Neuronal stem cell (in vitro differentiated cells): Measurements from ENCODE around the gene SMIM11.

Experiments used
- DNase-seq: peaks from one replicate; pipeline ENCODE4 v3.0.0-alpha.2; 2013; ENCODE audit warnings: low spot score
- H2AFZ ChIP-seq: one replicate; pipeline ENCODE4 v1.6.1; 2013; ENCODE audit warnings: mild to moderate bottlenecking, low read length, inconsistent platforms
- H2AK5ac ChIP-seq: 2 replicates; pipeline ENCODE4 v1.6.1; 2013; ENCODE audit warnings: low read depth, mild to moderate bottlenecking, inconsistent platforms, low read length, moderate library complexity, mixed read lengths
- H2BK120ac ChIP-seq: 2 replicates; pipeline ENCODE4 v1.6.1; 2013; ENCODE audit warnings: low read depth, mild to moderate bottlenecking, inconsistent platforms, low read length, moderate library complexity, mixed read lengths
- H2BK12ac ChIP-seq: one replicate; pipeline ENCODE4 v1.6.1; 2013; ENCODE audit warnings: low read length, inconsistent platforms
- H2BK15ac ChIP-seq: 2 replicates; pipeline ENCODE4 v1.6.1; 2013; ENCODE audit warnings: mild to moderate bottlenecking, low read length, inconsistent platforms, mixed read lengths
- H2BK5ac ChIP-seq: one replicate; pipeline ENCODE4 v1.6.1; 2013; ENCODE audit warnings: inconsistent platforms, mild to moderate bottlenecking, low read length, moderate library complexity
- H3K14ac ChIP-seq: one replicate; pipeline ENCODE4 v1.6.1; 2013; ENCODE audit warnings: low read length, inconsistent platforms
- H3K18ac ChIP-seq: 2 replicates; pipeline ENCODE4 v1.6.1; 2013; ENCODE audit warnings: low read length, inconsistent platforms
- H3K23ac ChIP-seq: 2 replicates; pipeline ENCODE4 v1.6.1; 2013; ENCODE audit warnings: low read depth, mild to moderate bottlenecking, mixed read lengths, low read length, inconsistent platforms; ENCODE audit not compliant: poor library complexity
- H3K27ac ChIP-seq: replicated peaks from 3 replicates; pipeline ENCODE4 v1.5.1; 2013; ENCODE audit warnings: low read length, inconsistent platforms
- H3K27me3 ChIP-seq, 3 experiments: 2 replicates each; pipeline ENCODE4 v1.6.1; 2013; ENCODE audit warnings: low read length in 3 of 3, mild to moderate bottlenecking in 2 of 3, inconsistent platforms in 1 of 3, low read depth in 1 of 3, mixed read lengths in 1 of 3, moderate library complexity in 1 of 3; ENCODE audit not compliant: control insufficient read depth in 3 of 3, insufficient read depth in 3 of 3
- H3K36me3 ChIP-seq, 2 donors: replicated peaks in 1 of 2; 2 replicates each; pipeline ENCODE4 v1.6.1; 2013; ENCODE audit warnings: low read length in 2 of 2; ENCODE audit not compliant: control insufficient read depth in 2 of 2, insufficient read depth in 2 of 2
- H3K4ac ChIP-seq: 2 replicates; pipeline ENCODE4 v1.6.1; 2013; ENCODE audit warnings: inconsistent platforms, mild to moderate bottlenecking, low read length, moderate library complexity
- H3K4me1 ChIP-seq, 2 donors: 1 replicate in 1 of 2; 2 replicates in 1 of 2; pipeline ENCODE4 v1.6.1; 2013; ENCODE audit warnings: low read length in 2 of 2, low read depth in 1 of 2; ENCODE audit not compliant: control insufficient read depth in 2 of 2, insufficient read depth in 1 of 2
- H3K4me2 ChIP-seq: one replicate; pipeline ENCODE4 v1.6.1; 2013; ENCODE audit warnings: mild to moderate bottlenecking, low read length, inconsistent platforms; ENCODE audit not compliant: insufficient read depth, poor library complexity, severe bottlenecking
- H3K4me3 ChIP-seq, 2 donors: 2 replicates each; pipeline ENCODE4 v1.5.1; 2013; ENCODE audit warnings: low read length in 2 of 2, mild to moderate bottlenecking in 2 of 2, inconsistent platforms in 1 of 2, moderate library complexity in 1 of 2
- H3K79me1 ChIP-seq: one replicate; pipeline ENCODE4 v1.6.1; 2013; ENCODE audit warnings: low read depth, mild to moderate bottlenecking, inconsistent platforms, low read length, moderate library complexity
- H3K9ac ChIP-seq: one replicate; pipeline ENCODE4 v1.6.1; 2013; ENCODE audit warnings: mild to moderate bottlenecking, low read depth, low read length, inconsistent platforms; ENCODE audit not compliant: poor library complexity
- H3K9me3 ChIP-seq, 2 donors: replicated peaks in 1 of 2; 2 replicates each; pipeline versions ENCODE3 to v1.6.1; 2013; ENCODE audit warnings: low read length in 2 of 2, mild to moderate bottlenecking in 2 of 2, inconsistent platforms in 1 of 2, low read depth in 1 of 2, mixed read lengths in 1 of 2, moderate library complexity in 1 of 2; ENCODE audit not compliant: control insufficient read depth in 2 of 2, insufficient read depth in 1 of 2
- H4K8ac ChIP-seq: one replicate; pipeline ENCODE4 v1.6.1; 2013; ENCODE audit warnings: low read depth, mild to moderate bottlenecking, inconsistent platforms, low read length, moderate library complexity
- H4K91ac ChIP-seq: one replicate; pipeline ENCODE4 v1.6.1; 2013; ENCODE audit warnings: low read length, low read depth, mild to moderate bottlenecking, inconsistent platforms; ENCODE audit not compliant: poor library complexity
- WGBS, 2 donors: extraction: QIAGEN DNeasy Blood & Tissue Kit; methylation state at CpG; one replicate each; pipeline ENCODE4 v1.1.7; 2013; ENCODE audit warnings: missing lambda C conversion rate in 2 of 2, mixed read lengths in 1 of 2; ENCODE audit not compliant: insufficient read length in 2 of 2, insufficient replicate concordance in 1 of 2; ENCODE audit errors: extremely low coverage in 2 of 2; 5-methylcytosine and 5-hydroxymethylcytosine counted together

Gene SMIM11

DNA sequence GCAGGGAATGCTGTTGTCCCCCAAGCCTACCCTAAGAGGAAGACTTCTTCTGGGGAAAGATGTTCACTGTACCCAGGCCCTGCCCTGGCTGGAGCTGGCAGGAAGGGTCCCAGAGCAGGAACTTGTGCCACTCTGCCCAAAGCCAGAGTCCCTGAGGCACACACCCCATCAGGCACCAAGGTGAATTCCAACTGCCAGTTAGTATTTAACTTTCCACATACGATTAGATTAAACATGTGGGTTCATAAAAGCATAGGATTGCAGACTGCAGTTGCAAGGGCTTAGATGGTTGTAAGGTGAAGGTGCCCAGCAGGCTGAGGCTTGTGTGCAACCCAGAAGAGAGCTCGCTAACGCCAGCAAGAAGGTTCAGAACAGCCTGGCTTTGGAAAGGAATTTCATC lies 11.6 kb upstream of the SMIM11 start, which contains the start of gene KCNE2:
KCNE2 (plus strand) TSS at position 274 of the 400 bp plus-strand sequence. CDS start 6,473 bp downstream, outside the sequence.
- no peak within 1 kb of the TSS for H2AFZ ChIP-seq
- no peak within 1 kb of the TSS for H2BK12ac ChIP-seq
- H3K23ac ChIP-seq, result no peak within 1 kb of the TSS
- no peak within 1 kb of the TSS for H2BK5ac ChIP-seq
- H3K4me3 ChIP-seq, result no peak within 1 kb of the TSS
- WGBS, 2 donors, result no CpG with 5 or more reads among the region's 3 CpGs
- no peak within 1 kb of the TSS for H2BK120ac ChIP-seq
- no peak for DNase-seq
- no peak within 1 kb of the TSS for H3K27ac ChIP-seq
- H3K4ac ChIP-seq, result no peak within 1 kb of the TSS
- no peak within 1 kb of the TSS for H4K8ac ChIP-seq
- no peak within 1 kb of the TSS for H3K9ac ChIP-seq
- peaks cover 2 to 7% of the 10 kb centered on the region in 2 donors for H3K4me1 ChIP-seq
- no peak within 1 kb of the TSS for H3K14ac ChIP-seq
- peak within 1 kb of the TSS; percentile 76 for H4K91ac ChIP-seq
- no peaks in the 10 kb centered on the region for H3K36me3 ChIP-seq
- no peak within 1 kb of the TSS for H2AK5ac ChIP-seq
- H3K18ac ChIP-seq, result no peak within 1 kb of the TSS
- H2BK15ac ChIP-seq, result no peak within 1 kb of the TSS
- no peaks in the 10 kb centered on the region for H3K79me1 ChIP-seq
- H3K27me3 ChIP-seq, result no peaks in the 10 kb centered on the region
- no peak within 1 kb of the TSS for H3K4me2 ChIP-seq
- H3K9me3 ChIP-seq, result no peaks in the 10 kb centered on the region

DNA sequence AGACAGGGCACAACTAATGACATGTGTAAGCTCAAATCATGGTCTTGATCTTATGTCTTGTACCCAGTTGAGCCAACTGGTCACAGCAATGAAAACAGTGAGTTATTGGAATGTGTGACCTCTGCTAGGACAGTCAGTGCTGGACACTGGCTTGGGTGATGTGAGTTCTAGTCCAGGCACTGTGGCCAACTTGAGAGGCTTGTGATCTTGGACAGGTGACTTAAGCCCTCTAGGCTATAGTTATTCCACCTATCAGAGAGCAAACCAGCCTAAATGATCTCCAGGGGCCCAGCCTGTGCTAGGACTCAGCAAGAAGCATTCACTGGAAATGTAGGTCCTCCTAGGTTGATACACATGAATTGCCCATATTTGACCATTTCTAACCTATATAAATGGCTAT lies 10.4 kb upstream of the SMIM11 start:
- no peaks in the 10 kb centered on the region for H3K36me3 ChIP-seq
- H4K91ac ChIP-seq, result peak overlapping the region; percentile 76
- no peak overlapping the region for H3K4me2 ChIP-seq
- no peaks in the 10 kb centered on the region for H3K79me1 ChIP-seq
- H3K9ac ChIP-seq, result no peak overlapping the region
- H3K14ac ChIP-seq, result no peak overlapping the region
- H2AFZ ChIP-seq, result no peak overlapping the region
- H3K27ac ChIP-seq, result no peak overlapping the region
- H3K9me3 ChIP-seq, result no peaks in the 10 kb centered on the region
- H2BK12ac ChIP-seq, result no peak overlapping the region
- no peak overlapping the region for H3K18ac ChIP-seq
- H2BK15ac ChIP-seq, result no peak overlapping the region
- no peak overlapping the region for H3K4me3 ChIP-seq
- H4K8ac ChIP-seq, result no peak overlapping the region
- H2BK120ac ChIP-seq, result no peak overlapping the region
- H3K23ac ChIP-seq, result no peak overlapping the region
- no peaks in the 10 kb centered on the region for H3K27me3 ChIP-seq
- H3K4me1 ChIP-seq, result peaks cover 2 to 7% of the 10 kb centered on the region in 2 donors
- H2AK5ac ChIP-seq, result no peak overlapping the region
- H3K4ac ChIP-seq, result no peak overlapping the region
- no peak overlapping the region for H2BK5ac ChIP-seq
- no peak for DNase-seq

GRCh38 chr21:34365809-34366208 lies 9.5 kb upstream of the SMIM11 start:
- no peak overlapping the region for H2BK12ac ChIP-seq
- no peak overlapping the region for H4K8ac ChIP-seq
- no peaks in the 10 kb centered on the region for H3K79me1 ChIP-seq
- no peak overlapping the region for H3K18ac ChIP-seq
- no peak overlapping the region for H3K4ac ChIP-seq
- peak; percentile 38 for DNase-seq
- H2AFZ ChIP-seq, result no peak overlapping the region
- no peak overlapping the region for H3K4me2 ChIP-seq
- peaks cover 2 to 7% of the 10 kb centered on the region in 2 donors for H3K4me1 ChIP-seq
- H2AK5ac ChIP-seq, result no peak overlapping the region
- no peak overlapping the region for H3K23ac ChIP-seq
- no peak overlapping the region for H2BK5ac ChIP-seq
- H3K14ac ChIP-seq, result no peak overlapping the region
- H3K4me3 ChIP-seq, result no peak overlapping the region
- no peaks in the 10 kb centered on the region for H3K9me3 ChIP-seq
- H2BK120ac ChIP-seq, result no peak overlapping the region
- no peaks in the 10 kb centered on the region for H3K36me3 ChIP-seq
- no peak overlapping the region for H3K9ac ChIP-seq
- H4K91ac ChIP-seq, result no peak overlapping the region
- no peak overlapping the region for H2BK15ac ChIP-seq
- peak overlapping the region; percentile 26 for H3K27ac ChIP-seq
- H3K27me3 ChIP-seq, result no peaks in the 10 kb centered on the region
- WGBS, 2 donors, result no CpG with 5 or more reads among the region's 6 CpGs

DNA sequence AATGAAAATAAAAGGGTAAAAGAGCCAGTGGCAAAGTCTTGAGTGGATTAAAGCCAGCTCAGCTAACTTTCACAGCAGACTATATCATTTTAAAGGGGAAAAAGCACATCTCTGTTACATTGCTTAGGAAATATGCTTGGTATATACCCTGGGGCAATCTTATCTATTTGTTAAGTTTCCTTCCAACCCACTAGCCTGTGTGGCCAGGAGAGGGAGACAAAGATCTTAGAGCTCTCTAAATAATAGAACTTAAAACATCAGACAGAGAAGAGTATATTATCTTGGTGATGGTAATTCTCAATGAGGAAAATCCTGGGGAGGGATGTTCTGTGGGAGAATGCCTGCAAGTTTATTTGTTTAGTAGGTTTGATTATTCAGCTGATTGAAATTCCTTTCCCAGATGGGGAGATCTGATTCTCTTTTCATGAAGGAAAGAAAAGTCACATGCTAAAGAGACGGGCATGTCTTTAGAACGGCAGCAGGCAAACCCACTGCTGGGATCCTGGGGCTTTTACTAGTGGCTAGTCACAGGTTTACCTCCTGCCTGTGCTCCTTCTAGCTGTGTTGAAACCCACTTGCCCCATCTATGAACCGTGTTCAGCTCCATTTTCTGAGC lies 7.9 kb upstream of the SMIM11 start:
- H3K36me3 ChIP-seq, result no peaks in the 10 kb centered on the region
- H3K4ac ChIP-seq, result no peak overlapping the region
- no peak overlapping the region for H3K14ac ChIP-seq
- no peak overlapping the region for H3K23ac ChIP-seq
- H3K18ac ChIP-seq, result no peak overlapping the region
- no peak overlapping the region for H2BK12ac ChIP-seq
- H2BK15ac ChIP-seq, result no peak overlapping the region
- H3K4me3 ChIP-seq, result no peak overlapping the region
- DNase-seq, result no peak
- no peak overlapping the region for H2BK5ac ChIP-seq
- H3K4me1 ChIP-seq, result peaks cover 2 to 7% of the 10 kb centered on the region in 2 donors
- no peaks in the 10 kb centered on the region for H3K27me3 ChIP-seq
- no peak overlapping the region for H3K4me2 ChIP-seq
- no peak overlapping the region for H4K91ac ChIP-seq
- no peak overlapping the region for H2BK120ac ChIP-seq
- no peak overlapping the region for H4K8ac ChIP-seq
- no peaks in the 10 kb centered on the region for H3K79me1 ChIP-seq
- H3K27ac ChIP-seq, result no peak overlapping the region
- H3K9me3 ChIP-seq, result no peaks in the 10 kb centered on the region
- peak overlapping the region; percentile 24 for H2AK5ac ChIP-seq
- peak overlapping the region; percentile 55 for H2AFZ ChIP-seq
- no peak overlapping the region for H3K9ac ChIP-seq
- WGBS, 2 donors, result no CpG with 5 or more reads among the region's 3 CpGs
